ENCODE measurements around the gene DMXL1. TPM values are rescaled to one million over a fixed set of nuclear protein-coding genes. Genes with fewer than 3 reads are reported as not detected.

DMXL1 gene
- total and polyA plus RNA-seq, 8 donors = 37.5 to 48.3 (median 42.4) TPM

- ATAC-seq (peak; percentile 99), DNase-seq (peak; percentile 92 to 100 (median 97))
- Histone ChIP-seq H3K4me3 (peak overlapping the region; percentile 80 to 87), H3K36me3 (no peaks in the 10 kb centered on the region), H3K27me3 (no peaks in the 10 kb centered on the region), H3K9me3 (no peaks in the 10 kb centered on the region), H3K27ac (peak overlapping the region; percentile 94 to 97), H3K4me1 (peaks cover 0 to 48% of the 10 kb centered on the region in 2 donors)
- intact Hi-C loops (cut with DNase I) = no loop called here
- TF ChIP-seq CTCF (IDR thresholded peaks at IDR 0.05) = no peak
These were observed 197.6 kb downstream of the DMXL1 start for GRCh38 chr5:119268387-119269060.

GRCh38 chr5:119269061-119269944 lies 198.4 kb downstream of the DMXL1 start:
- Histone ChIP-seq H3K4me3 (peak overlapping the region; percentile 80 to 87), H3K27me3 (no peaks in the 10 kb centered on the region), H3K9me3 (no peaks in the 10 kb centered on the region), H3K36me3 (no peaks in the 10 kb centered on the region), H3K27ac (peak overlapping the region; percentile 94 to 97), H3K4me1 (peaks cover 0 to 56% of the 10 kb centered on the region in 2 donors)
- DNase-seq = peak; percentile 29 to 71 (median 42)
- peak; percentile 10 for ATAC-seq
- intact Hi-C loops (cut with DNase I) = no loop called here
- no peak for TF ChIP-seq CTCF (IDR thresholded peaks at IDR 0.05)

DNA sequence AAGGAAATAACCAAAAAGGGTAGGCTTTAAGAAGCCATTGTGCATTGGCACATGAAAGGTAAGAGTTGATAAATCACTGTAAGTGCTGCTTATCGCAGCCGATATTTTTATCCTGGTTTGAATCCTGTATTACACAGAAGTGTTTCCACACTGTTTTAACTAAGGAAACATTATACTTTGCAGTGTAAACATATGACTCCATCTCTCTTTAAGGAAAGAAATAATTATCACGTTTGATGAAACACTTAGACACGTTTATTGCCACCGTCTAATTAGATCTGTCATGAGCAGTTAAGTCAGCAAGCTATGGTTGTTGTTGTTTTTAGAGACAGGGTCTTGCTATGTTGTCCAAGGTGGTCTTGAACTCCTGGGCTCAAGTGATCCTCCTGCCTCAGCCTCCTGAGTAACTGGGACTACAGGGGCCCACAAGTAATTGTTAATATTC lies 199.3 kb downstream of the DMXL1 start:
- H3K27me3 ChIP-seq = no peaks in the 10 kb centered on the region
- peak overlapping the region in 1 of 2 donors; percentile 97 for H3K27ac ChIP-seq
- H3K36me3 ChIP-seq = no peaks in the 10 kb centered on the region
- intact Hi-C loops (cut with DNase I) = no loop called here
- H3K4me1 ChIP-seq = peaks cover 0 to 64% of the 10 kb centered on the region in 2 donors
- no peak for TF ChIP-seq CTCF (IDR thresholded peaks at IDR 0.05)
- DNase-seq (no peak), ATAC-seq (no peak)
- H3K4me3 ChIP-seq = peak overlapping the region in 1 of 2 donors; percentile 80
- no peaks in the 10 kb centered on the region for H3K9me3 ChIP-seq

GRCh38 chr5:119270960-119271757 lies 200.3 kb downstream of the DMXL1 start:
- H3K36me3 ChIP-seq = no peaks in the 10 kb centered on the region
- intact Hi-C loops (cut with DNase I) = no loop called here
- no peak for ATAC-seq
- peak overlapping the region in 1 of 2 donors; percentile 97 for H3K27ac ChIP-seq
- H3K4me1 ChIP-seq = peaks cover 0 to 74% of the 10 kb centered on the region in 2 donors
- DNase-seq = no peak
- no peaks in the 10 kb centered on the region for H3K27me3 ChIP-seq
- no peak for TF ChIP-seq CTCF (IDR thresholded peaks at IDR 0.05)
- no peaks in the 10 kb centered on the region for H3K9me3 ChIP-seq
- peak overlapping the region in 1 of 2 donors; percentile 80 for H3K4me3 ChIP-seq
